Stomach (tissue), 9 donors: ENCODE data around the gene C3orf20. TPM values are rescaled to one million over a fixed set of nuclear protein-coding genes. Genes with fewer than 3 reads are reported as not detected.

ENCODE experiments used
- DNase-seq, 2 donors: peaks; one replicate each; pipeline versions ENCODE4 v3.0.0 to v3.0.0-alpha.2; 2013 to 2019
- H3K27ac ChIP-seq, 5 donors: fragments of 200-600 bp in 4 of 5; sonication (generic) in 4 of 5; one replicate each; pipeline ENCODE4 v1.5.1; 2013 to 2019; ENCODE audit warnings: mild to moderate bottlenecking in 1 of 5, moderate library complexity in 1 of 5
- H3K27me3 ChIP-seq, 3 donors: fragments of 200-600 bp; sonication (generic); one replicate each; pipeline ENCODE4 v1.5.1; 2017 to 2019; ENCODE audit warnings: mixed run types in 1 of 3
- H3K36me3 ChIP-seq, 4 donors: fragments of 200-600 bp; sonication (generic); 1 replicate in 3 of 4; 2 replicates in 1 of 4; pipeline ENCODE4 v1.5.1; 2016 to 2019
- H3K4me1 ChIP-seq, 4 donors: fragments of 200-600 bp; sonication (generic); one replicate each; pipeline ENCODE4 v1.5.1; 2016 to 2019
- H3K4me3 ChIP-seq, 4 donors: fragments of 200-600 bp; sonication (generic) in 3 of 4; one replicate each; pipeline ENCODE4 v1.5.1; 2016 to 2019; ENCODE audit warnings: mild to moderate bottlenecking in 1 of 4
- H3K9me3 ChIP-seq, 4 donors: fragments of 200-600 bp; sonication (generic); one replicate each; pipeline ENCODE4 v1.5.1; 2016 to 2019
- CTCF ChIP-seq, 7 experiments: fragments of 450-650 bp in 4 of 7; fragments of 200-600 bp in 3 of 7; sonication (generic) in 3 of 7; IDR thresholded peaks; one replicate each; pipeline ENCODE4 v1.5.1; 2016 to 2019; ENCODE audit warnings: antibody characterized with exemption in 7 of 7, control low read depth in 2 of 7, mild to moderate bottlenecking in 1 of 7
- EP300 ChIP-seq: sonication (generic); formaldehyde crosslinking; IDR thresholded peaks from one replicate; pipeline ENCODE4 v1.6.1; 2017; ENCODE audit warnings: antibody characterized with exemption
- POLR2A ChIP-seq, 4 donors: fragments of 450-650 bp; IDR thresholded peaks; one replicate each; pipeline ENCODE4 v1.6.1; 2016; ENCODE audit warnings: antibody characterized with exemption in 4 of 4, control low read depth in 2 of 4, mild to moderate bottlenecking in 1 of 4, moderate library complexity in 1 of 4
- POLR2AphosphoS5 ChIP-seq, 3 donors: sonication (generic); formaldehyde crosslinking; IDR thresholded peaks; one replicate each; pipeline ENCODE4 v1.6.1; 2016; ENCODE audit warnings: antibody characterized with exemption in 3 of 3
- WGBS, 5 donors: extraction: QIAGEN DNeasy Blood & Tissue Kit in 3 of 5; methylation state at CpG; one replicate each; pipeline versions ENCODE4 v1.1.5 to v1.1.7; 2013 to 2018; 5-methylcytosine and 5-hydroxymethylcytosine counted together
- intact Hi-C: fragments of 100-400 bp; cut with DNase I; formaldehyde crosslinking; loops from one replicate; pipeline ENCODE4 v1.15.1; 2023; ENCODE audit warnings: low total_unique reads
- polyA plus RNA-seq, 3 donors: library from polyadenylated mRNA; stranded (reverse); fragments of 200-250 nt; gene quantifications; one replicate each; pipeline ENCODE4 v1.2.3, GENCODE V29; 2013
- total RNA-seq, 5 donors: library from RNA; depleted of rRNA; stranded (reverse); fragments of >200 nt; gene quantifications; one replicate each; pipeline versions ENCODE4 v1.1.0 to v1.2.3, GENCODE V29; 2014 to 2016
- donor health status: healthy with polysubstance abuse.
- donor health status: Bipolar disorder and iron deficiency.
- donor health status: healthy.

C3orf20 gene
- total and polyA plus RNA-seq, 8 donors, result 0.37 TPM; not detected in 7

- no peaks in the 10 kb centered on the region for H3K36me3 ChIP-seq
- no peaks in the 10 kb centered on the region for H3K27me3 ChIP-seq
- DNase-seq, result no peak
- WGBS, 5 donors, result 83 to 92% (median 89%) methylated on average over 7 to 8 of the region's 8 CpGs
- no peak overlapping the region for H3K27ac ChIP-seq
- no peaks in the 10 kb centered on the region for H3K9me3 ChIP-seq
- H3K4me1 ChIP-seq, result no peaks in the 10 kb centered on the region
- H3K4me3 ChIP-seq, result no peak overlapping the region
- TF ChIP-seq POLR2A (IDR thresholded peaks at IDR 0.05), result no peak
- no peak for TF ChIP-seq POLR2AphosphoS5 (IDR thresholded peaks at IDR 0.05)
- TF ChIP-seq EP300, result no peak
- TF ChIP-seq CTCF (IDR thresholded peaks at IDR 0.05), result no peak
- intact Hi-C loops, result no loop called here
These were observed 89.6 kb downstream of the C3orf20 start for GRCh38 chr3:14764331-14765059.

GRCh38 chr3:14765060-14765400 is 90.1 kb downstream of the C3orf20 start:
- H3K9me3 ChIP-seq, result no peaks in the 10 kb centered on the region
- H3K4me3 ChIP-seq, result no peak overlapping the region
- no peak for DNase-seq
- no peak overlapping the region for H3K27ac ChIP-seq
- no peaks in the 10 kb centered on the region for H3K4me1 ChIP-seq
- 83 to 94% (median 92%) methylated on average over 3 of the region's 3 CpGs for WGBS, 5 donors
- intact Hi-C loops, result no loop called here
- H3K27me3 ChIP-seq, result no peaks in the 10 kb centered on the region
- TF ChIP-seq POLR2A (IDR thresholded peaks at IDR 0.05), result no peak
- no peak for TF ChIP-seq POLR2AphosphoS5 (IDR thresholded peaks at IDR 0.05)
- no peak for TF ChIP-seq CTCF (IDR thresholded peaks at IDR 0.05)
- no peak for TF ChIP-seq EP300
- no peaks in the 10 kb centered on the region for H3K36me3 ChIP-seq

- TF ChIP-seq EP300 (no peak), POLR2A (IDR thresholded peaks at IDR 0.05) (no peak), CTCF (IDR thresholded peaks at IDR 0.05) (no peak), POLR2AphosphoS5 (IDR thresholded peaks at IDR 0.05) (no peak)
- Histone ChIP-seq H3K4me1 (no peaks in the 10 kb centered on the region), H3K27ac (no peak overlapping the region), H3K27me3 (no peaks in the 10 kb centered on the region), H3K36me3 (no peaks in the 10 kb centered on the region), H3K9me3 (no peaks in the 10 kb centered on the region), H3K4me3 (no peak overlapping the region)
- no peak for DNase-seq
- intact Hi-C loops, result no loop called here
- 54 to 83% (median 76%) methylated on average over 5 to 9 of the region's 9 CpGs for WGBS, 5 donors
These were observed 90.9 kb downstream of the C3orf20 start for GRCh38 chr3:14765576-14766427.

GRCh38 chr3:14766428-14767244 is 91.7 kb downstream of the C3orf20 start:
- H3K4me3 ChIP-seq, result no peak overlapping the region
- intact Hi-C loops, result no loop called here
- no peak for TF ChIP-seq CTCF (IDR thresholded peaks at IDR 0.05)
- TF ChIP-seq POLR2A (IDR thresholded peaks at IDR 0.05), result no peak
- no peak for TF ChIP-seq EP300
- TF ChIP-seq POLR2AphosphoS5 (IDR thresholded peaks at IDR 0.05), result no peak
- no peak for DNase-seq
- H3K36me3 ChIP-seq, result no peaks in the 10 kb centered on the region
- H3K9me3 ChIP-seq, result no peaks in the 10 kb centered on the region
- 80 to 93% (median 85%) methylated on average over 13 to 23 of the region's 23 CpGs for WGBS, 5 donors
- no peaks in the 10 kb centered on the region for H3K4me1 ChIP-seq
- no peaks in the 10 kb centered on the region for H3K27me3 ChIP-seq
- no peak overlapping the region for H3K27ac ChIP-seq
